ENCODE measurements around the gene GALNT18. TPM values are rescaled to one million over a fixed set of nuclear protein-coding genes. Genes with fewer than 3 reads are reported as not detected.

GALNT18 gene
- total and polyA plus RNA-seq, 2 of the 4 experiments (the other 2 are of a cell fraction): 9.5 to 11.3 TPM

DNA sequence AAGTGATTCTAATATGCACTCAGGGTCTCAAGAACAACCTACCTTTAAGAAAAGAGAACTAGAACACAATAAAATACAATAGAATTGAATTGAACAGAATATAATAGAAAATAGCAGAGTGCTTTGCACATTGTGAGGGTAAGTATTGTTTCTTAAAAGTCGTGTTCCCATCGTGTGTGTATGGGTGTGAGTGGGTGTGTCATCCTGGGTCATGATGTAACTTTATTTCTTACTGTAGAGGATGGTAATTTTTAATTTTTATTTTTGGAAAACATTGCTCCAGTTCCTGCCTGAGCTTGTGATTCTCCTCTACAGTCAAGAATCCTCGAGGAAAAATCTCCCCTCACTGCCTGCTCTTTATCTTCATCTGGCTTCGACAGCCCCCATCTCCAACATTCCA, 193.1 kb downstream of the GALNT18 start:
- in situ Hi-C loops (cut with MboI; ENCODE audit: low sequenced_read_pairs): no loop called here
- no peak overlapping the region for H2AK5ac ChIP-seq (ENCODE audit: low read depth, low read length)
- H2AK9ac ChIP-seq (replicated peaks; ENCODE audit: low read depth, low read length, poor library complexity): no peak overlapping the region
- no peaks in the 10 kb centered on the region for H3K9me1 ChIP-seq (ENCODE audit: insufficient read depth, low read length)
- intact Hi-C loops (cut with micrococcal nuclease): no loop called here
- H2BK20ac ChIP-seq (ENCODE audit: low read depth, low read length): no peak overlapping the region
- H3K18ac ChIP-seq (ENCODE audit: low read depth, low read length): no peak overlapping the region
- H2BK15ac ChIP-seq (ENCODE audit: low read depth, low read length): no peak overlapping the region
- no peaks in the 10 kb centered on the region for H4K20me1 ChIP-seq (ENCODE audit: insufficient read depth, low read length)
- no TSS peak for BruUV-seq (replicated peaks)
- no peak overlapping the region for H3K4ac ChIP-seq (ENCODE audit: low read depth, low read length)
- H4K8ac ChIP-seq (ENCODE audit: low read depth in 2 of 2, low read length in 2 of 2): no peak overlapping the region
- dilution Hi-C loops (cut with HindIII; ENCODE audit: low sequenced_read_pairs, unreplicated experiment): no loop called here
- H4K5ac ChIP-seq (ENCODE audit: low read depth, low read length): no peak overlapping the region
- no peaks in the 10 kb centered on the region for H3K36me3 ChIP-seq (ENCODE audit: control insufficient read depth, insufficient read depth, low read length)
- CTCF ChIA-PET: no interaction called here
- POLR2A ChIA-PET (ENCODE audit: unreplicated experiment): no interaction called here
- WGBS, 2 experiments (ENCODE audit: extremely low coverage in 2 of 2, insufficient read length in 1 of 2): 40% methylated on average over 1 of the region's 4 CpGs; no CpG with 5 or more reads in 1 of the 2 experiments
- no peak overlapping the region for H3K4me3 ChIP-seq (ENCODE audit: insufficient read depth, low read depth, low read length)
- H3K9me3 ChIP-seq (ENCODE audit: control insufficient read depth, insufficient read depth, low read length): no peaks in the 10 kb centered on the region
- TF ChIP-seq RAD21 (IDR thresholded peaks at IDR 0.05; ENCODE audit: low read length) (no peak), RFX5 (IDR thresholded peaks at IDR 0.05; ENCODE audit: low read depth, low read length) (no peak), BHLHE40 (IDR thresholded peaks at IDR 0.05; ENCODE audit: low read depth, low read length) (no peak), POLR2A (IDR thresholded peaks at IDR 0.05; ENCODE audit: low read depth, low read length) (no peak), MXI1 (IDR thresholded peaks at IDR 0.05; ENCODE audit: borderline replicate concordance, low read depth, low read length) (no peak)
- TF ChIP-seq, protein P1, sequence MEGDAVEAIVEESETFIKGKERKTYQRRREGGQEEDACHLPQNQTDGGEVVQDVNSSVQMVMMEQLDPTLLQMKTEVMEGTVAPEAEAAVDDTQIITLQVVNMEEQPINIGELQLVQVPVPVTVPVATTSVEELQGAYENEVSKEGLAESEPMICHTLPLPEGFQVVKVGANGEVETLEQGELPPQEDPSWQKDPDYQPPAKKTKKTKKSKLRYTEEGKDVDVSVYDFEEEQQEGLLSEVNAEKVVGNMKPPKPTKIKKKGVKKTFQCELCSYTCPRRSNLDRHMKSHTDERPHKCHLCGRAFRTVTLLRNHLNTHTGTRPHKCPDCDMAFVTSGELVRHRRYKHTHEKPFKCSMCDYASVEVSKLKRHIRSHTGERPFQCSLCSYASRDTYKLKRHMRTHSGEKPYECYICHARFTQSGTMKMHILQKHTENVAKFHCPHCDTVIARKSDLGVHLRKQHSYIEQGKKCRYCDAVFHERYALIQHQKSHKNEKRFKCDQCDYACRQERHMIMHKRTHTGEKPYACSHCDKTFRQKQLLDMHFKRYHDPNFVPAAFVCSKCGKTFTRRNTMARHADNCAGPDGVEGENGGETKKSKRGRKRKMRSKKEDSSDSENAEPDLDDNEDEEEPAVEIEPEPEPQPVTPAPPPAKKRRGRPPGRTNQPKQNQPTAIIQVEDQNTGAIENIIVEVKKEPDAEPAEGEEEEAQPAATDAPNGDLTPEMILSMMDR (conservative IDR thresholded peaks at IDR 0.05; ENCODE audit: low read depth, low read length): no peak
- DNase-seq (no peak), ATAC-seq (ENCODE audit: low read depth) (no peak)
- H3K14ac ChIP-seq (replicated peaks; ENCODE audit: low read depth, low read length): no peak overlapping the region
- H3K79me1 ChIP-seq (ENCODE audit: low read depth in 1 of 2, low read length in 2 of 2): no peaks in the 10 kb centered on the region
- no peak overlapping the region for H3K9ac ChIP-seq (ENCODE audit: low read depth, low read length)
- no peak overlapping the region for H4K91ac ChIP-seq (ENCODE audit: insufficient read depth, low read depth, low read length)
- no peak overlapping the region for H2BK5ac ChIP-seq (ENCODE audit: low read depth, low read length, poor library complexity, severe bottlenecking)
- no peak overlapping the region for H3K27ac ChIP-seq (ENCODE audit: insufficient read depth, low read length)
- no peak overlapping the region for H2AFZ ChIP-seq (replicated peaks; ENCODE audit: low read length, poor library complexity)
- H2BK120ac ChIP-seq (ENCODE audit: low read depth, low read length): no peak overlapping the region
- no peak overlapping the region for H3K23ac ChIP-seq (ENCODE audit: low read depth, low read length)
- no peak overlapping the region for H3K56ac ChIP-seq (ENCODE audit: extremely low read depth, insufficient read depth, low read length)
- H3K27me3 ChIP-seq (ENCODE audit: control insufficient read depth, insufficient read depth, low read length): no peaks in the 10 kb centered on the region
- no peak overlapping the region for H3K4me2 ChIP-seq (ENCODE audit: low read depth, low read length)
- 0 out of 2 replicates have a peak, but pooled peaks cover 2% of the 10 kb centered on the region for H3K4me1 ChIP-seq (ENCODE audit: control insufficient read depth, insufficient read depth, low read length)

Measured in IMR-90 (cell line).